ENCODE measurements around the gene SASS6. TPM values are rescaled to one million over a fixed set of nuclear protein-coding genes. Genes with fewer than 3 reads are reported as not detected.

The SASS6 gene
- total RNA-seq, 2 donors from 2014 or later, result 8.8 to 15.3 TPM

DNA sequence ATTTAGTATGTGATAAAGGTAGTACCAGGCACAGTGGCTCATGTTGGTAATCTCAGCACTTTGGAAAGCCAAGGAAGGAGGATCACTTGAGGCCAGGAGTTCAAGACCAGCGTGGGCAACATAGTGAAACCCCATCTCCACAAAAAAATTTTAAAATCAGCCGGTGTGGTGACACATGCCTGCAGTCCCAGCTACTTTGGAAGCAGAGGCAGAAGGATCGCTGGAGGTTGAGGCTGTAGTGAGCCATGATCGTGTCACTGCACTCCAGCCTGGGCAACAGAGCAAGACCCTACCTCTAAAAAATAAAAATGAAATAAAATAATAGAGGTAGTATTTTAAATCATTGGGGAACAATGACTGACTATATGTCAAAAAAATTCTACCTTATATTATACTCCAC is 17.2 kb downstream of the SASS6 start:
- H3K36me3 ChIP-seq (ENCODE audit: control insufficient read depth, insufficient read depth, low read length), result peaks cover 70% of the 10 kb centered on the region
- no peaks in the 10 kb centered on the region for H3K4me1 Mint-ChIP-seq
- no peaks in the 10 kb centered on the region for H3K27me3 ChIP-seq (ENCODE audit: control insufficient read depth, insufficient read depth, low read length, poor library complexity, severe bottlenecking)
- no peaks in the 10 kb centered on the region for H3K27me3 Mint-ChIP-seq (ENCODE audit: insufficient read depth)
- no peaks in the 10 kb centered on the region for H3K4me1 ChIP-seq (ENCODE audit: control insufficient read depth, insufficient read depth, low read length)
- 93% methylated on average over 4 of the region's 4 CpGs; no CpG with 5 or more reads in 1 of the 2 experiments for WGBS, 2 experiments (ENCODE audit: insufficient coverage in 1 of 2, insufficient read length in 1 of 2)
- H3K36me3 Mint-ChIP-seq (ENCODE audit: low read depth), result peaks cover 43% of the 10 kb centered on the region
- H3K9me3 ChIP-seq (ENCODE audit: control insufficient read depth, low read length), result peaks cover 22% of the 10 kb centered on the region
- TF ChIP-seq, protein P1, sequence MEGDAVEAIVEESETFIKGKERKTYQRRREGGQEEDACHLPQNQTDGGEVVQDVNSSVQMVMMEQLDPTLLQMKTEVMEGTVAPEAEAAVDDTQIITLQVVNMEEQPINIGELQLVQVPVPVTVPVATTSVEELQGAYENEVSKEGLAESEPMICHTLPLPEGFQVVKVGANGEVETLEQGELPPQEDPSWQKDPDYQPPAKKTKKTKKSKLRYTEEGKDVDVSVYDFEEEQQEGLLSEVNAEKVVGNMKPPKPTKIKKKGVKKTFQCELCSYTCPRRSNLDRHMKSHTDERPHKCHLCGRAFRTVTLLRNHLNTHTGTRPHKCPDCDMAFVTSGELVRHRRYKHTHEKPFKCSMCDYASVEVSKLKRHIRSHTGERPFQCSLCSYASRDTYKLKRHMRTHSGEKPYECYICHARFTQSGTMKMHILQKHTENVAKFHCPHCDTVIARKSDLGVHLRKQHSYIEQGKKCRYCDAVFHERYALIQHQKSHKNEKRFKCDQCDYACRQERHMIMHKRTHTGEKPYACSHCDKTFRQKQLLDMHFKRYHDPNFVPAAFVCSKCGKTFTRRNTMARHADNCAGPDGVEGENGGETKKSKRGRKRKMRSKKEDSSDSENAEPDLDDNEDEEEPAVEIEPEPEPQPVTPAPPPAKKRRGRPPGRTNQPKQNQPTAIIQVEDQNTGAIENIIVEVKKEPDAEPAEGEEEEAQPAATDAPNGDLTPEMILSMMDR (conservative IDR thresholded peaks at IDR 0.05), result no peak
- no peak for DNase-seq
- no peak overlapping the region for H3K27ac Mint-ChIP-seq
- H3K27ac ChIP-seq (ENCODE audit: low read depth, low read length), result no peak overlapping the region
- no peak overlapping the region for H3K4me3 ChIP-seq (ENCODE audit: low read length)
- no peak overlapping the region for H3K4me3 Mint-ChIP-seq
- no peak overlapping the region for H3K9ac ChIP-seq (ENCODE audit: extremely low read depth, low read length, poor library complexity, severe bottlenecking)
- H3K9me3 Mint-ChIP-seq, result peaks cover 14% of the 10 kb centered on the region

DNA sequence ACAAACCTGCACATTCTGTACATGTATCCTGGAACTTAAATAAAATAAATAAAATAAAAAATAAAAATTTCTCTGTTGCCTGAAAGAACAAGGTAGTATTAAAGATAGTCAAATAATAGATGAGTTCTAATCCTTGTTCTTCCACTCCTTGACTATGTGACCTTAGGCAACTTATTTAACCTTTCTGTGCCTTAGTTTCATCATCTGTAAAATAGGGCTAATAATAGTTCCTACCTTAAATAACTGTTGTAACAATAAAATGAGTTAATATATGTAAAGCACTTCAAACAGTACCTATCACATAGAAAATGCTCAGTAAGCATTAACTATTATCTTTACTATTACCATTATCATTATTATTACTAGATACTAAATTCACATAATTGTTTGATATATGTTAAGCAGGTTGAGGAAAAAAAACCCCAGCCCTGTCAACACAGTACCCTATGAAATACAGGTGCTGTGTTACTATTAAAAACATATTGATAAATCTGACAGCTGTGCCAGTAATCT is 23.1 kb downstream of the SASS6 start:
- Histone ChIP-seq H3K4me1 (ENCODE audit: control insufficient read depth, insufficient read depth, low read length) (no peaks in the 10 kb centered on the region), H3K27me3 (ENCODE audit: control insufficient read depth, insufficient read depth, low read length, poor library complexity, severe bottlenecking) (no peaks in the 10 kb centered on the region), H3K36me3 (ENCODE audit: control insufficient read depth, insufficient read depth, low read length) (peaks cover 74% of the 10 kb centered on the region), H3K27ac (ENCODE audit: low read depth, low read length) (no peak overlapping the region), H3K9ac (ENCODE audit: extremely low read depth, low read length, poor library complexity, severe bottlenecking) (no peak overlapping the region), H3K4me3 (ENCODE audit: low read length) (no peak overlapping the region), H3K9me3 (ENCODE audit: control insufficient read depth, low read length) (peaks cover 12% of the 10 kb centered on the region)
- TF ChIP-seq, protein P1 (conservative IDR thresholded peaks at IDR 0.05), result no peak
- Mint-ChIP-seq H3K27me3 (ENCODE audit: insufficient read depth) (no peaks in the 10 kb centered on the region), H3K4me1 (no peaks in the 10 kb centered on the region), H3K27ac (no peak overlapping the region), H3K36me3 (ENCODE audit: low read depth) (peaks cover 47% of the 10 kb centered on the region), H3K9me3 (peaks cover 14% of the 10 kb centered on the region), H3K4me3 (no peak overlapping the region)
- no peak for DNase-seq

DNA sequence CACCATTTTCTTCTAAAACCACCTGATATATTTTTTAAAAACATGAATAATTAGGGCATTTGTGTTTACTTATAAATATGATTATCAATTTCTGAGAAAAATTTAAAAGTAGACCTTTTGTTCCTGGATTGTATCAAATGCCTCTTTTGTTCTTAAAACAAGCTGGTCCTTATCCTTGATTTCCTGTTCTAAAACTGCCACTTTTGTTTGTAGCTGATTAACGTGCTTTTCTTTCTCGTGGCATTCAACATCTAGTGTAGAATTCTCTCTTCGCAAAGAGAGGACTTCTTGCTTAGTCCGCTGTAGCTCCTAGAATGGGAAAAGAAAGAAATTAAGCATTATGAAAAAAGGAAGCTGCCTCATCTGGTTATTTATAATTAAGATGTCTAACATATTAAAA is 25.0 kb downstream of the SASS6 start:
- Mint-ChIP-seq H3K4me3 (no peak overlapping the region), H3K4me1 (no peaks in the 10 kb centered on the region), H3K9me3 (peaks cover 2% of the 10 kb centered on the region), H3K27me3 (ENCODE audit: insufficient read depth) (no peaks in the 10 kb centered on the region), H3K36me3 (ENCODE audit: low read depth) (peaks cover 43% of the 10 kb centered on the region), H3K27ac (no peak overlapping the region)
- Histone ChIP-seq H3K27ac (ENCODE audit: low read depth, low read length) (no peak overlapping the region), H3K27me3 (ENCODE audit: control insufficient read depth, insufficient read depth, low read length, poor library complexity, severe bottlenecking) (no peaks in the 10 kb centered on the region), H3K9me3 (ENCODE audit: control insufficient read depth, low read length) (peaks cover 3% of the 10 kb centered on the region), H3K4me1 (ENCODE audit: control insufficient read depth, insufficient read depth, low read length) (no peaks in the 10 kb centered on the region), H3K4me3 (ENCODE audit: low read length) (no peak overlapping the region), H3K36me3 (ENCODE audit: control insufficient read depth, insufficient read depth, low read length) (peaks cover 82% of the 10 kb centered on the region), H3K9ac (ENCODE audit: extremely low read depth, low read length, poor library complexity, severe bottlenecking) (no peak overlapping the region)
- WGBS, 2 experiments (ENCODE audit: insufficient coverage in 1 of 2, insufficient read length in 1 of 2), result 93% methylated on average over 3 to 4 of the region's 4 CpGs
- TF ChIP-seq, protein P1 (conservative IDR thresholded peaks at IDR 0.05), result no peak
- no peak for DNase-seq

Data from endodermal cell (in vitro differentiated cells).